ENCODE results near the gene PABPN1L.

Gene PABPN1L

DNA sequence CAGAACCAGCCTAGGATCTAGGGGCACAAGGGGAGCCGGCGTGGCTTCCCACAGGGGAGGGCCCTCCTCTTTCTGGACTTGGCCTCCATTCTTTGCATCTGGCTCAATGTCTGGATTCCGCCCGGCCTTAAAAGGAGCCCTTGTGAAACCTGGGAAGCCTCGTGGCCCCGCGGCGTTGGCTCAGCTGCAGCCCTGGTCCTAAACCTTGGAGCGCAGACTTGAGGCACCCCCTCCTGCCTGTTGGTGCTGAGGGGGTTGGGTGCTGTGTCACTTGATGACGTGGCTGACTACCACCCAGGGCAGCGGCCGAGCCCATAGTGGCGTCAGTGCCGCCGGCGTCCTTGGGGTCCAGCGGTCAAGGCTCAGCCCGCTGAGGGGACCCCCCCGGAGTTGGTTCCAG, 5.1 kb downstream of the PABPN1L start:
- TF ChIP-seq, protein P1, sequence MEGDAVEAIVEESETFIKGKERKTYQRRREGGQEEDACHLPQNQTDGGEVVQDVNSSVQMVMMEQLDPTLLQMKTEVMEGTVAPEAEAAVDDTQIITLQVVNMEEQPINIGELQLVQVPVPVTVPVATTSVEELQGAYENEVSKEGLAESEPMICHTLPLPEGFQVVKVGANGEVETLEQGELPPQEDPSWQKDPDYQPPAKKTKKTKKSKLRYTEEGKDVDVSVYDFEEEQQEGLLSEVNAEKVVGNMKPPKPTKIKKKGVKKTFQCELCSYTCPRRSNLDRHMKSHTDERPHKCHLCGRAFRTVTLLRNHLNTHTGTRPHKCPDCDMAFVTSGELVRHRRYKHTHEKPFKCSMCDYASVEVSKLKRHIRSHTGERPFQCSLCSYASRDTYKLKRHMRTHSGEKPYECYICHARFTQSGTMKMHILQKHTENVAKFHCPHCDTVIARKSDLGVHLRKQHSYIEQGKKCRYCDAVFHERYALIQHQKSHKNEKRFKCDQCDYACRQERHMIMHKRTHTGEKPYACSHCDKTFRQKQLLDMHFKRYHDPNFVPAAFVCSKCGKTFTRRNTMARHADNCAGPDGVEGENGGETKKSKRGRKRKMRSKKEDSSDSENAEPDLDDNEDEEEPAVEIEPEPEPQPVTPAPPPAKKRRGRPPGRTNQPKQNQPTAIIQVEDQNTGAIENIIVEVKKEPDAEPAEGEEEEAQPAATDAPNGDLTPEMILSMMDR (IDR thresholded peaks at IDR 0.05; ENCODE audit: low read depth, low read length, missing control alignments) = no peak

DNA sequence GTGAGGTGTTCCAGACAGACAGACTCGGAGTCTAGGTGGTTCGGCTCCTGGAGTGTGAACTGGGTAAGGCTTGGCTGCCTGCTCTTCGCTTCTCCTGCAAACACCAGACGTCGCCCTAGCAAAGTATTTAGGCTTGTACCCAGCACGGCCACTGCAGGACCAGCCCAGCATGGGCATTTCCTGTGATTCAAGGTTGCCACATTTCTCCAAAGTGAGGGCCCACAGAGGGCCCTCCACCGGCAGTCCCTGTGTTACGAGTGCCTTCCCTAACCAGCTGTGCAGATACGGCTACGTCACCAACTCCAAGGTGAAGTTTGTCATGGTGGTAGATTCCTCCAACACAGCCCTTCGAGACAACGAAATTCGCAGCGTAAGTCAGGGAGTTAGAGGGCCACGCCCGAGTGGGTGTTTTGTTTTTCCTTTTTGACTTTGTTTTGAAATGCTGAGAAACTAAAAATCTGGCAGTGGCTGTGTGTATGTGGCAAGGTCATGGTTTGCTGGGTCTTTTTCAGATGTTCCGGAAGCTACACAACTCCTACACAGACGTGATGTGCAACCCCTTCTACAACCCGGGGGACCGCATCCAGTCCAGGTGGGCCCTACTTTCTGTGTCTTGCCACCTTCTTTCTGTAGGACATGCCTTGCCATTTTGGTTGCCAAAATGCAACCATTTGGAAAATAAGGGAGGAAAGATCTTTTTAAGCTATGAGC, 6.9 kb downstream of the PABPN1L start:
- no peak for DNase-seq
- H3K36me3 ChIP-seq (replicated peaks) = peaks cover 11% of the 10 kb centered on the region
- TF ChIP-seq, protein P1 (IDR thresholded peaks at IDR 0.05; ENCODE audit: low read depth, low read length, missing control alignments) = no peak
- no peaks in the 10 kb centered on the region for H3K27me3 ChIP-seq (replicated peaks)
- in situ Hi-C loops (cut with HindIII; ENCODE audit: low pct_ligation_motif_present, low sequenced_read_pairs) = no loop called here
- no peak overlapping the region for H3K4me3 ChIP-seq (ENCODE audit: low read depth, low read length)
- no peak overlapping the region for H3K27ac ChIP-seq

More for the DNA sequence above, 5.1 kb downstream of the PABPN1L start:
- Histone ChIP-seq H3K27ac (no peak overlapping the region), H3K27me3 (replicated peaks) (no peaks in the 10 kb centered on the region), H3K4me3 (ENCODE audit: low read depth, low read length) (no peak overlapping the region), H3K36me3 (replicated peaks) (peaks cover 11% of the 10 kb centered on the region)
- in situ Hi-C loops (cut with HindIII; ENCODE audit: low pct_ligation_motif_present, low sequenced_read_pairs) = no loop called here
- DNase-seq = no peak

DNA sequence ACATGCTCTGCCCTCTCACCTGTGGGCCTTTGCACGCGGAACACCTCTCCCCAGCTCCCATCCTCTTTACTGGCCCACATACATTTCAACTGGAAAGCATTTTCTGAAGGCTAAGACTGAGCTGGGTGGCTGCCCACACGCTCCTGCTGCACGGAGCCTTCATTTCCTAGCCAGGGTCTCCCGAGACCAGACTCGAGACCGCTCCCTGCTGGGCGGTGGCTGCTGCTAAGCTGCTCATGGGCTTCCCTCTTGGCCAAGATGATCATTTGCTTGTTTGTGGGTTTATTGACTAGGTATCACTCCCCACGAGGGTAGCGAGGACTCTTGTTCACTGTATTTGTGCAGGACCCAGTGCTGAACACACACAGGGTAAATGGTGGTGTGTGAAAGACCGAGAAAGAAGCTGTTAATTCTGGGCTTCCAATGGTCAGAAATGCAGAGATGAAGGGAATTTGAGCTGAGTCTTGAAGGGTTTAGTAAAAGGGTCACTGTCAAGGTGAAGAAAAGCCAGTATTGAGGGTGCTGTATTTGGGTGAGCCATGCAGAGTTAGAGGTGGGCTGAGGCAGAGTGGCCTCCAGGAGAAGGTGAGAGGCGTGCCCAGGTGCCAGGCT, 8.6 kb downstream of the PABPN1L start:
- in situ Hi-C loops (cut with HindIII; ENCODE audit: low pct_ligation_motif_present, low sequenced_read_pairs) = no loop called here
- no peaks in the 10 kb centered on the region for H3K27me3 ChIP-seq (replicated peaks)
- DNase-seq = peak; percentile 75
- peak overlapping the region; percentile 95 for H3K27ac ChIP-seq
- TF ChIP-seq, protein P1 (IDR thresholded peaks at IDR 0.05; ENCODE audit: low read depth, low read length, missing control alignments) = peak; percentile 94
- peaks cover 11% of the 10 kb centered on the region for H3K36me3 ChIP-seq (replicated peaks)
- peak overlapping the region; percentile 96 for H3K4me3 ChIP-seq (ENCODE audit: low read depth, low read length)

DNA sequence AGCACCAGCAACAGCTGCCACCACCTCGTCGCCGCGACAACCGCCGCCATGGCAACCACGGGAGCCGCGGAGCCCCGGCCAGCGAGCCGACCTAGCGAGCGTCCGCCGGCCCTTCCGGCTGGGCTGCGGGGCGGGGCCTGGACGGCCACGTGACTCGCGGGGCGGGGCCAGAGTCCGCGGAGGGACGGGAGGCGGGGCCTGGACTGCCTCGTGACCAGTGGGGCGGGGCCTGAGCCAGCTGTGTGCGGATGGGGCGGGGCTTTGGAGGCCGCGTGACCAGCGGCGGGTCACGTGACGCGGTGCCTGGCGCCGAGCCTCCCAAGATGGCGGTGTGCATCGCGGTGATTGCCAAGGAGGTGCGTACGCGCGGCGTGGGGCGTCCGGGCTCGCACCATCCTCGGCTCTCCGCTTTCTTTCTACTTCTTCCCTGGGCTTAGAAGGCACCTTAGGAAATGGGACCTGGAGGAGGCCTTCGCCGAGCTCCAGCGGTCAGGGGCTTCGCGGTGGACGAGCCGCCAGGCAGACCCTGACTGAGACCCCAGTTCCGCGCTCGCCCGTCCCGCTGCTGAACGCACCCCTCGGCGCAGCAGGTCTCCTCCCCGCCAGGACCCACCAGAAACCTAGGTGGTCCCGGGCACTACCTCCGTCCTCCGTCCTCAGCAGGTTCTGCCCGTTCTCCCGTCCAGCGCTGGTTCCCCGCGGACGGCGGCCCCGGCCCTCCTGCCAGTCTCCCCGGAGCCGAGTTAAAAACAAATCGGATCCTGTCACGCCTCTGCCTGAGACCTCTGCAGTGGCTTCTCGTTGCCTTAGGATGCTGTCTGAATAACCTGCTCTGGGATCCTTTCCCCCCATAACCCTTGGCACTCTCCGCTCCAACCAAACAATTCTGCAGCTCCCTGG, 9.4 kb downstream of the PABPN1L start, which contains the start of the genes GALNS and TRAPPC2L:
Gene GALNS, minus strand, starts transcription at position 120 of the 900 bp plus-strand sequence. Its CDS starts 70 bp downstream, at position 50.
Gene TRAPPC2L, plus strand, starts transcription at position 300 of the 900 bp plus-strand sequence. Its CDS starts 24 bp downstream, at position 324.
- peak; percentile 94 for DNase-seq
- peak within 1 kb of the TSS; percentile 95 for H3K27ac ChIP-seq
- peak within 1 kb of the TSS; percentile 96 for H3K4me3 ChIP-seq (ENCODE audit: low read depth, low read length)
- in situ Hi-C loops (cut with HindIII; ENCODE audit: low pct_ligation_motif_present, low sequenced_read_pairs) = no loop called here
- TF ChIP-seq, protein P1 (IDR thresholded peaks at IDR 0.05; ENCODE audit: low read depth, low read length, missing control alignments) = no peak
- no peaks in the 10 kb centered on the region for H3K27me3 ChIP-seq (replicated peaks)
- peaks cover 11% of the 10 kb centered on the region for H3K36me3 ChIP-seq (replicated peaks)

DNA sequence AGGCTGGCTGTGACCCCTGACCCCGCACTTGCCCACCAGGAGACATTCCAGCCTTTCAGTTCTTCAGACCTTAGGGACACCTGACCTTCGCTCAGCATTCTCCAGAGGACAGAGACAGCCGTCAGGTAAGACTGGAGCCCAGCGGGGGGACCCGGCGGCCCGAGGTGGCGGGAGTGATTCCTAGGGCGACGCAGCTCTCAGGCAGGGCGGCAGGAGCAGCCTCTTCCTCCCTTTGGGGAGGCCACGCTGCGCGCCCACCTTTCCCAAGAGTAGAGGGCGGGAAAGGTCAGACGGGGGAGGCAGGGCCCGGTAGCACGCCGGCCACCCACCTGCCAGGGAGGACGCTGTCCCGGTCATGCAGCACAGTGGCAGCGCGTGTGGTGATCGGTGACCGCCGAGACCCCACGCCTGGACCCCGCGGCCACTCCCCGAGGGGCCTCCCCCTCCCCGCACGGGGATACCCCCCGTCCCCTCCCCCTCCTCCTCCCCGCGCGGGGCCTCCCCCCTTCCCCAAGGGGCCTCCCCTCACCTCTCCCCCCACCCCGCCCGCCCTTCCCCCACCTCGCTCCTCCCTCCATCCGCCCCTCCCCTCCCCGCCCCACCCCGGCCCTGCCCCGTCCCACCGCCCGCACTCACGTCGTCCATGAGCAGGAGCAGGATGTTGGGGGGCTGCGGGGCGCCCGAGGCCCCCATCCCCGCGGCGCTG, 10.2 kb downstream of the PABPN1L start:
- H3K4me3 ChIP-seq (ENCODE audit: low read depth, low read length) = peak overlapping the region; percentile 66
- TF ChIP-seq, protein P1 (IDR thresholded peaks at IDR 0.05; ENCODE audit: low read depth, low read length, missing control alignments) = no peak
- no peak overlapping the region for H3K27ac ChIP-seq
- in situ Hi-C loops (cut with HindIII; ENCODE audit: low pct_ligation_motif_present, low sequenced_read_pairs) = no loop called here
- no peak for DNase-seq
- H3K27me3 ChIP-seq (replicated peaks) = no peaks in the 10 kb centered on the region
- H3K36me3 ChIP-seq (replicated peaks) = peaks cover 11% of the 10 kb centered on the region

Data from brain microvascular endothelial cell (primary cell).